T follicular helper cell (primary cell): Measurements from ENCODE around the gene RNASE12.
"Not testable (repeated sequence)": the region's sequence is repeated elsewhere in the genome, so short reads cannot be mapped to it uniquely, and the experiment has no call there.

Experiments
- DNase-seq: peaks from one replicate; pipeline ENCODE4 v3.0.0-alpha.2; 2020; ENCODE audit warnings: low read depth

The RNASE12 gene

GRCh38 chr14:20614038-20614840, 23.1 kb upstream of the RNASE12 start:
- no peak for DNase-seq

- DNase-seq: peak; percentile 62
Observed at GRCh38 chr14:20613094-20614037, 22.2 kb upstream of the RNASE12 start.

GRCh38 chr14:20612403-20612802, 21.2 kb upstream of the RNASE12 start:
- DNase-seq: no peak

- DNase-seq: no peak
Observed at GRCh38 chr14:20611277-20611676, 20.1 kb upstream of the RNASE12 start.

GRCh38 chr14:20610002-20610765, 19.0 kb upstream of the RNASE12 start:
- DNase-seq: peak; percentile 56

GRCh38 chr14:20609215-20610001, 18.2 kb upstream of the RNASE12 start:
- DNase-seq: peak; percentile 39

- DNase-seq: no peak
Observed at GRCh38 chr14:20608383-20609110, 17.4 kb upstream of the RNASE12 start.

GRCh38 chr14:20607617-20608016, 16.4 kb upstream of the RNASE12 start:
- no peak for DNase-seq

GRCh38 chr14:20606902-20607242, 15.7 kb upstream of the RNASE12 start:
- DNase-seq: no peak

- no peak for DNase-seq
Observed at GRCh38 chr14:20606190-20606901, 15.2 kb upstream of the RNASE12 start.

- no peak for DNase-seq
Observed at GRCh38 chr14:20603813-20604690, 12.9 kb upstream of the RNASE12 start.

- no peak for DNase-seq
Observed at GRCh38 chr14:20602583-20602982, 11.4 kb upstream of the RNASE12 start.

GRCh38 chr14:20601522-20601921, 10.3 kb upstream of the RNASE12 start:
- no peak for DNase-seq

GRCh38 chr14:20597108-20597507, 5.9 kb upstream of the RNASE12 start:
- no peak for DNase-seq

GRCh38 chr14:20595726-20596125, 4.5 kb upstream of the RNASE12 start:
- DNase-seq: not testable (repeated sequence)

- DNase-seq: no peak
Observed at GRCh38 chr14:20592574-20592973, 1.4 kb upstream of the RNASE12 start.

GRCh38 chr14:20587489-20588154, 3.6 kb downstream of the RNASE12 start, which contains the start of gene RNASE11:
TSS of gene RNASE11 (minus strand) at chr14:20588001.
- DNase-seq: no peak

GRCh38 chr14:20583908-20584307, 7.3 kb downstream of the RNASE12 start:
- DNase-seq: no peak
